Effector CD8-positive, alpha-beta T cell (primary cell): ENCODE data around the gene ARHGEF25.

Source experiments
- DNase-seq: peaks from one replicate; lab custom pipeline; 2025; lab: John Stamatoyannopoulos, UW

Gene ARHGEF25

GRCh38 chr12:57621497-57622292, 10.5 kb downstream of the ARHGEF25 start:
- peak; percentile 33 for DNase-seq

- DNase-seq = no peak
Measured at GRCh38 chr12:57622293-57623245, 11.3 kb downstream of the ARHGEF25 start.

DNA sequence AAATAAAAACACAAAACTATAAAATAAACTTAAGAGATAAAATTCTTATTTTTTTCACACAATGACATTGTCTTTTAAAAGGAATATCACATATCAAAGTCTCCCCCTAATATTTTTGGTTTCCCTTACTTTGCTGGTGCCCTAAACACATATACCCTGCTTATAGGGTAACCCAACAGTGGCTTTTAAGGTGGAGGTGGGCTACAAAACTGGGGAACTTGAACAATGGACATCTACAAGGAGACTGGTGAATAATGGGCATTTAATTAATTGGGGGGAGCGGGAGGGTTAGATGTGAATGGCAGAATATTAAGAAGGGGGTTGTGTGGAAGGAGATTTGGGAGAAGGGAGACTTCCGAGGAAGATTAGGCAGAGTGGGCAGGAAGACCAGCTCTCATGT, 12.2 kb downstream of the ARHGEF25 start:
- DNase-seq = no peak

DNA sequence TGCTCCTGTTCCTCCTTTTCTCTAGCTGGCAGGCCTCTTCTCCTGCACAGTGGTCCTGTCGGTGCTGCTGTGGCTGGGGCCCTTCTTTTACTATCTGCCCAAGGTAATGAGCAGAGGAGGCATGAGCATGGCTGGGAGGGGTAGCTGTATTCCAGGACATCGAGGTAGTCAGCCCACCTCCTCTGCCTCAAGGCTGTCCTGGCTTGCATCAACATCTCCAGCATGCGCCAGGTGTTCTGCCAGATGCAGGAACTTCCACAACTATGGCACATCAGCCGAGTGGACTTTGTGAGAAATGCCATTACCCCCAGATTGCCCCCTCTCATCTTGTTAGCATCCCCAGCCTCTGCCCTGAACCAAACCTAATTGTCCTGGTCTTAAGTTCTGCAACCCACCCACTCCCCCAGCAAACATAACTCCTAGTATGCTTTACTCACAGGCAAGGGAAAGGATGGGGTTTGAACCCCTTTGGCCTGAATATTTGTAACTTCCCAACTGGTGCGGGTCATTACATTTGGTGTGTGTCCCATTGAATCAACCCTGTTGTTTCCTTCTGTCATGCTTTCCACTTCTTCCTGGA, 12.7 kb downstream of the ARHGEF25 start:
- no peak for DNase-seq

- no peak for DNase-seq
Measured at GRCh38 chr12:57624441-57625220, 13.4 kb downstream of the ARHGEF25 start.

DNA sequence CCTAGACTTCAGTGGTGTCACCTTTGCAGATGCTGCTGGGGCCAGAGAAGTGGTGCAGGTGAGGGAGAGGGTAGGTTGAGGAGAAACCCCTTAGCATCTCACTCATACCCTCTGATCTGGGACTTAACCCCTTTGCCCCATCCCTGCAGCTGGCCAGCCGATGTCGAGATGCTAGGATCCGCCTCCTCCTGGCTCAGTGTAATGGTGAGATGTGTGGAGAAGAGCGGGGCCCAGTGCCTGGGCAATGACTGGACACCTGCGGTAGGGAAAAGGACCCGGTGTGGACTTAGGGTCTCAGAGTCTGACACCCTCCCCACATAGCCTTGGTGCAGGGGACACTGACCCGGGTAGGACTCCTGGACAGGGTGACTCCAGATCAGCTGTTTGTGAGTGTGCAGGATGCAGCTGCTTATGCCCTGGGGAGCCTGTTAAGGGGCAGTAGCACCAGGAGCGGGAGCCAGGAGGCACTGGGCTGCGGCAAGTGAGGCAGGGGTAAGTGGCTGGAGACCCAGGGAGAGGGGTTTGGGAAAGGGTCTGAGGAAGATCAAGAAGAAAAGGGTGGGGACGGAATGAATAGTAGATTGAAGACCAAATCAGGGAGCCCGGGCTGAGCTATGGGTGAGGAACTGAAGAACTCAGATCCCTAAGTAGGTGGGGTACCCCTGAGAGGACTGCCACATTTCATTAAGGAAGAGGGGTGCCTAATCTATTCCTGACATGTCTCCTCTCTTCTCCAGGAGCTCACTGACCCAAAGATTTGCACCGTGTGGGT, 14.2 kb downstream of the ARHGEF25 start:
- no peak for DNase-seq

DNA sequence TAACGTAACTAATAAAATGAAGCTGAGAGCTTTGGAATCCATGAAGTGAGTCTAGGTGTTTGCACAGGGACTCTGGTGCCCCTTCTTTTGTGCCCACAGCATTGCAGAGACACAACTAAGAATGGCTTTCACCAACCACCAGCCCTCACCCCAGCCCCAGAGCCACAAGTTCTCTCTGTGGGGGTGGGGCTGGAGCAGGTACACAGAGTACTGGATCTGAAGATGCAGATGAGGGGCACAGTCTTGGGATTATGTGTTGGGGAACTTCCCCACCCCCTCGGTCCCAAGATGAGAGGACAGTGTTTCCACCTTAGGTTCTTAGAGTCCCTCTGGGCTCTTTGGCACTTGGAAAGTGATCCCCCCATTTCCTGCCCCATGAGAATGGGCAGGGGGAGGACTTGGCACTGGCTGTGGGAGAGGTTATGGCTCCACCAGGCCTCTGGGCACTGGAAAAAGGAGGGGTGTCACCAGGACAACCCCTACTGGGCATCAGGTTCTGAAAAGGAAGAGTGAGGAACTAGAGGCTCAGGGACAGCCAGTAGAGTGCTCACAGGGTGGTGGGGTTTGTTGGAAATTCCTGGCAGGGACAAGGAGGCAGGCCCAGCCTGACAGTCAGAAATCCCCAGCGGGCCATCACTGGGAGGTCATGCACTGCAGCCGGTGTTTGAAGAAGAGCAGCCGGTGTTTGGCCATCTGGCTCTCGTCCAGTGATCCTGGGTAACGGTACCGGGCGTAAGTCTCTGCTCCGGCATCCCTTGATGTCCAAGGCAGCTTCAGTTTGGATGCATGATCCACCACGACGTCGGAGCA, 15.1 kb downstream of the ARHGEF25 start:
- no peak for DNase-seq

GRCh38 chr12:57626921-57627445, 15.7 kb downstream of the ARHGEF25 start:
- DNase-seq = no peak

DNA sequence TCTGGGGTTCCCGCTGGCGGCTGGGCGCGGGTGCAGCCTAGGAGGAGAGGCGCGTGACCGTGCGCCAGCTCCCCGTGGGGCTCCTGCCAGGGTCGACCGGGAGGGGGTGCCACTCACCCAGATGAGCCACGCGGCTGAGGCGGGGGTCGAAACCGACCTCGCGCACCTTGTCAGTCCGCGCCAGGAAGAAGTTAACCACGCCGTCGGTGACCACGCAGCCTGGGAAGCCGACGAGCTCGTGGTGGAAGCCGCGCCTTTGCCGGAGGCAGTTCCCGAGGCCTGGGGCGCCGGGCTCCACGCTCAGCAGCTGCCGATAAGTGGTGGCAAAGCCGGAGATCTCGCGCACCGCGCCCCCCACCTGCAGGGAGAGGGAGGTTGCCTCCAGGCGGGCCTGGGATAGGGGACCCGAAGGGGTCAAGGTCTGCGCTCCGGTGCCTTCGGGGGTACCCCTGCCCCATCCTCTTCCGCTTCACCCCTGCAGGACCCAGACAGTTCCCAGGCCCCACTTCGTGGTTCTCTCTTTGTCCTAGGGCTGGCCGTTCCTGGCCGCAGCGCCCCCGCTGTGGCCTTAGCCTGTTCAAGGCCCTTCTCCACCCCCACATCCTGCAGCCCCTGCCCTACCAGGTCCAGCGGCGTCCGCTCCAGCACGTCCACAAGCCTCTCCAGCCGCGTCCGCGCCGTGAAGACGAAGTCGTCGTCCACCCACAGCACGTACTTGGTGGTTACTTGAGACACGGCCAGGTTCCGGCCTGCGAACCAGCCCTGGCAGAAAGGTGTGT, 16.5 kb downstream of the ARHGEF25 start:
- no peak for DNase-seq

DNA sequence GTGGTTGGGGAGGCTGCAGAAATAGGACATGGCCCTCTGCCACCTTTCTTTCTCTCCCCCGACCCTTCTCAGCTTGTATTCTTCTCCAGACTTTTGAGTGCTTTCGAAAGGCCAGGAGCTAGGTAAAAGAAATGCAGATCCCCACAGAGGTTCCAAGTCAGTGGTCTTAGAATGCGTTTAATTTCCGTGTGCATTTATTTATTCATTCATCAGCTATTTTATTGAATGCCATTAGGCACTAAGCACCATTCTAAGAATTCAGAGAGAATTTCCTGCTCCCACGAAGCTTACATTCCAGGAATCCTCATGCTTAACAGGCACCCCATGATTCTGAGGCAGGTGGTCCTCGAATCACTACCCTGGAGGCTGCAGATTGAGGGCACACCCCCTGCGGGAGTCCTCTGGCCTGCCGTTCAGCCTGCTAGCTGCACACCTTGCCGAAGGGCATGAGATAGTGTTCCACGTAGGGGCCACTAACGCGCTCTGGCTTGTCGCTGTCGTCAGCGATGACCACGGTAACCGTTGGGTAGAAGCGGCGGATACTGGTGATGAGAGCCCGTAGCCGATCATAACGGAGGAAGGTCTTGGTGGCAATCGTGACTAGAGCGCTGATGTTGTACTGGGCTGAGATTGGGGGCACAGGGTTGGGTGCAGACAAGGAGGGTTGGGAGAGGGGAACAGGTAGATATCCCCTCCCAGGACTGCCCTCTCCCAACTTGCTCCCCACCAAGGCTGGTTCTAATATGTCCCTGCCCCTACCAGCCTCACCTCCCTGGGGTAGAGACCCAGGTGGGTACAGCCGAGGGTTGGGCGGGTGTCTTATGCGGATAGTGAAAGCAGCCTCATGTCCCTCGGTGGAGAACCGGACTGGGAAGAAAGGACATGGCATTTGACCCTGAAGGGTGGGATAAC, 17.3 kb downstream of the ARHGEF25 start:
- DNase-seq = no peak

- no peak for DNase-seq
Measured at GRCh38 chr12:57629897-57630471, 18.7 kb downstream of the ARHGEF25 start.

DNA sequence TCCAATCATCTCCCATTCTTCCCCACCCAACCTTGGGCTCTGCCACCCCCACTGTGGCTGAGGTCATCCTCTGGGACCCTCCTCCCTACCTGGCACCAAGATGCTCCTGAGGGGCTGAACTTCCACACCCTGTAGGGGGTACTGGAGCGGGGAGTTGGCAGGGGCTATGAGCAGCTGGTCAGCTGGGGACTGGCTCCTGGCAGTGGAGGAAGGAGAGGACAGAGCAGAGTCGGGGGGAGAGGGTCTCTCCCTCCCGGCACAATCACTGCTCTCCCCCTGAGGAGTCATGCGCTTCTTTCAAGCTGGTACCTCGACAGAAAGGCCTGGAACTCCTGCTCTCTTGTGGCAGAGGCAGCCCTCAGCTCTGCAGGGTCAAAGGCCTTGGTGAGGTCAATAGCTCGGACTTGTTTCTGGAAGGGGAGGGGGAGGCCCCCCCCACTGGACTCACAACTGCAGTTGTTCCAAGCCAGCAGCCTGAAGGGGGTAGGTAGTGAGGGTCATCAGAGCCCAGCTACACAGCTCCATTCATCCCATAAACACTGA, 19.7 kb downstream of the ARHGEF25 start:
- no peak for DNase-seq

DNA sequence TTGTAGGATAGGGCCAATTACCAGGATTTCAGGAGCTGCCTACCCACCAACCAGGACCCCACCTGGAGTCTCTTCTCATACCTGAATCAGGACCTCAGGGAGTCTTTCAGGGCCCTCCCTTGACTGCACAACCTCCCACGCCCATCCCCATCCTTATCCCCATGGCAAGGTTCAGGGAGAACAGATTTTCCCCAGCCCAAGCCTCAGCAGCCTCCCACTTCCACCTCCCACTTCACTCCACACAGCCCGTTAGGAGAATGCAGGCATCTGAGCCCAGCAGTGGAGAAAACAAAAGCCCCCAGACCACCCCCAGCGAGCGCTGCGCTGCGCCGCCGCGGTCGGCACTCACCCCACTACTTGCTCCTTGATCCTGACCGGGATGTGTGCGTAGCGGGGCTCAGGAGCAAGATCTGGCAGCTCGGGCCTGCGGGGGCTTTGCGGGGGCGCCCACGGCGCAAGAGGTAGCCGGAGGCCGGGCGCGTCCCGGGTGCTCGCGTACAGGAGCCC, 20.4 kb downstream of the ARHGEF25 start:
- DNase-seq = no peak

GRCh38 chr12:57632073-57632957, 21.1 kb downstream of the ARHGEF25 start:
- no peak for DNase-seq

- DNase-seq = peak; percentile 38
Measured at GRCh38 chr12:57632958-57633840, 22.0 kb downstream of the ARHGEF25 start, which contains the start of gene B4GALNT1. Gene B4GALNT1 (minus strand): TSS chr12:57633201. CDS start chr12:57632132, 1,069 bp downstream.
